GM12801 (cell line): Measurements from ENCODE around the gene GRAMD1A.

Experiments
- CTCF ChIP-seq: IDR thresholded peaks from one replicate; pipeline ENCODE4 v1.5.1; 2011; ENCODE audit warnings: control low read depth; ENCODE audit not compliant: insufficient read length; ENCODE audit errors: extremely low read depth

The GRAMD1A gene

GRCh38 chr19:35043906-35044305 lies 43.8 kb downstream of the GRAMD1A start:
- no peak for TF ChIP-seq CTCF

- peak; percentile 96 for TF ChIP-seq CTCF
Measured at GRCh38 chr19:35044317-35045117, 44.4 kb downstream of the GRAMD1A start.

GRCh38 chr19:35045667-35046300 lies 45.7 kb downstream of the GRAMD1A start:
- no peak for TF ChIP-seq CTCF

GRCh38 chr19:35046461-35046860 lies 46.3 kb downstream of the GRAMD1A start:
- no peak for TF ChIP-seq CTCF

DNA sequence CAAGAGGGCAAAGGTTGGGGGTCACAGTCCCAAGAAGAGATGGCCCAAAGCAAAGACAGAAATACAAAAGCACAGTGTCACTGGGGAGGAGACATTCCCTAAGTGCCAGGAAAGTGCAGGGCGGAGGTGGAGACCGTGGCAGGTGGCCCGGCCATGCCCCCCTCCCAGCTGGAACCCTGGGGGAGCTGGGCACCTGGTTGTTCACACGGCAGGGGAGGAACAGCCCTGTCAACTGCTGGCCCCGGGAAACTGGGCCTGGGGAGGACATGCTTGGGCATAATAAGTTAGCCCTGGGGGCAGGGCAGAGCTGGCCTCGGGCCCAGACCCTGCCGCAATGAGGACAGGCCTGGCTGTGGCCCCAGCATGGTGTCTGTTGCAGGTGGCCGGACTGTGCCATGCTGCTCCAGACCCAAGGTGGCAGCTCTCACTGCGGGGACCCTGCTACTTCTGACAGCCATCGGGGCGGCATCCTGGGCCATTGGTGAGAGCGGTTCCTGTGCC lies 48.8 kb downstream of the GRAMD1A start:
- TF ChIP-seq CTCF, result no peak

- TF ChIP-seq CTCF, result no peak
Measured at GRCh38 chr19:35049456-35049855, 49.3 kb downstream of the GRAMD1A start.

DNA sequence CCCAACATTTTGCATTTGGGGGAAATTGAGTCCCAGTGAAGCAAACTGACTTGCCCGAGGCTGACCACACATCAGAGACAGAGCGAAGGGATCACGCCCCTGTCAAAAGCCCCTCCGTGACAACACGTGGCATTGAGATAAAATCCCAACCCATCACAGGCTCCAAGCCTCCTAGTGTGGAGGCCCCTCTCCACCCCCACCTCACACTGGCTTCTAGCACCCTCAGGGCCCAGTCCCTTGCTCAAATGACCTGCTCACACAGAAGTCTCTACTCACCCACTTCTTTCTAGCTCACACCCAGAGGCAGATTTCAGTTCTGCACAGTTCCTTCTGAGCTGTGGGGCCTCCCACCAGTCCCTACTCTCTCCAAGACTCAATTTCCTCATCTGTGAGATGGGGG lies 51.7 kb downstream of the GRAMD1A start:
- TF ChIP-seq CTCF, result no peak
